HL-60 (cell line): ENCODE results near the gene LRRC37A.
"Not testable (repeated sequence)": the region's sequence is repeated elsewhere in the genome, so short reads cannot be mapped to it uniquely, and the experiment has no call there.

ENCODE experiments used
- POLR2AphosphoS5 ChIP-seq: IDR thresholded peaks from 2 replicates; pipeline ENCODE4 v1.6.1; 2012; ENCODE audit warnings: low read depth
- TF ChIP-seq, protein P1 (sequence below): IDR thresholded peaks from one replicate; pipeline ENCODE4 v1.5.1; 2011; ENCODE audit warnings: low read length, control low read depth, inconsistent platforms; ENCODE audit not compliant: insufficient read depth

DNA sequence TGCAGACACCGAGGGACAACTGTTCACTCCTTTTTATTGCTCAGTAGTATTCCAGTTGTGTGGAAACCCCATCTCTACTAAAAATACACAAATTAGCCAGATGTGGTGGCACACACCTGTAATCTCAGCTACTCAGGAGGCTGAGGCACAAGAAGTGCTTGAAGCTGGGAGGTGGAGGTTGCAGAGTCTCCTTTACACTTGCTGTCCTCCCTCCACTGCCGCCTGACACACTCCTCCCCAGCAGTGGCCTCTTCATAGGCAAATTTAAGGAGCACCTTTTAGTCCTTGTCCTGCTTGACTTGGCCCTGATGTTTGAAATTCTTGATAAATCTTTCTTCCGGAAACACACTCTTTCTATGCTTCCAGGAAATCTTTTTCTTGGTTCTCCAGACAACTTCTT lies 45.8 kb upstream of the LRRC37A start:
- TF ChIP-seq, protein P1, sequence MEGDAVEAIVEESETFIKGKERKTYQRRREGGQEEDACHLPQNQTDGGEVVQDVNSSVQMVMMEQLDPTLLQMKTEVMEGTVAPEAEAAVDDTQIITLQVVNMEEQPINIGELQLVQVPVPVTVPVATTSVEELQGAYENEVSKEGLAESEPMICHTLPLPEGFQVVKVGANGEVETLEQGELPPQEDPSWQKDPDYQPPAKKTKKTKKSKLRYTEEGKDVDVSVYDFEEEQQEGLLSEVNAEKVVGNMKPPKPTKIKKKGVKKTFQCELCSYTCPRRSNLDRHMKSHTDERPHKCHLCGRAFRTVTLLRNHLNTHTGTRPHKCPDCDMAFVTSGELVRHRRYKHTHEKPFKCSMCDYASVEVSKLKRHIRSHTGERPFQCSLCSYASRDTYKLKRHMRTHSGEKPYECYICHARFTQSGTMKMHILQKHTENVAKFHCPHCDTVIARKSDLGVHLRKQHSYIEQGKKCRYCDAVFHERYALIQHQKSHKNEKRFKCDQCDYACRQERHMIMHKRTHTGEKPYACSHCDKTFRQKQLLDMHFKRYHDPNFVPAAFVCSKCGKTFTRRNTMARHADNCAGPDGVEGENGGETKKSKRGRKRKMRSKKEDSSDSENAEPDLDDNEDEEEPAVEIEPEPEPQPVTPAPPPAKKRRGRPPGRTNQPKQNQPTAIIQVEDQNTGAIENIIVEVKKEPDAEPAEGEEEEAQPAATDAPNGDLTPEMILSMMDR, result not testable (repeated sequence)
- not testable (repeated sequence) for TF ChIP-seq POLR2AphosphoS5
